IPS-20b (cell line): ENCODE results near the gene NAA16.
"Not testable (repeated sequence)": the region's sequence is repeated elsewhere in the genome, so short reads cannot be mapped to it uniquely, and the experiment has no call there.

Source experiments
- H3K27ac ChIP-seq: one replicate; pipeline ENCODE4 v1.5.1; 2013; ENCODE audit warnings: low read length
- H3K27me3 ChIP-seq: 2 replicates; pipeline ENCODE4 v1.6.1; 2013; ENCODE audit warnings: mild to moderate bottlenecking, low read length, inconsistent platforms; ENCODE audit not compliant: insufficient read depth
- H3K36me3 ChIP-seq: 2 replicates; pipeline ENCODE4 v1.6.1; 2013; ENCODE audit warnings: low read depth, mild to moderate bottlenecking, inconsistent platforms, low read length, moderate library complexity; ENCODE audit not compliant: insufficient read depth
- H3K4me1 ChIP-seq: 2 replicates; pipeline ENCODE4 v1.6.1; 2013; ENCODE audit warnings: mild to moderate bottlenecking, control low read depth, inconsistent platforms, low read length, moderate library complexity; ENCODE audit not compliant: insufficient read depth
- H3K4me3 ChIP-seq: 2 replicates; pipeline ENCODE4 v1.5.1; 2013; ENCODE audit warnings: mild to moderate bottlenecking, low read length, inconsistent platforms
- H3K9ac ChIP-seq: 2 replicates; pipeline ENCODE4 v1.6.1; 2013; ENCODE audit warnings: low read depth, mild to moderate bottlenecking, inconsistent platforms, low read length, moderate library complexity
- H3K9me3 ChIP-seq: 2 replicates; pipeline ENCODE4 v1.6.1; 2013; ENCODE audit warnings: mild to moderate bottlenecking, low read depth, low read length, inconsistent platforms; ENCODE audit not compliant: insufficient read depth

Gene NAA16

GRCh38 chr13:41418027-41418426, 107.0 kb downstream of the NAA16 start:
- Histone ChIP-seq H3K4me3 (no peak overlapping the region), H3K27ac (no peak overlapping the region), H3K9me3 (no peaks in the 10 kb centered on the region), H3K36me3 (no peaks in the 10 kb centered on the region), H3K27me3 (no peaks in the 10 kb centered on the region), H3K4me1 (no peaks in the 10 kb centered on the region), H3K9ac (no peak overlapping the region)

GRCh38 chr13:41418731-41419130, 107.7 kb downstream of the NAA16 start:
- H3K27ac ChIP-seq = no peak overlapping the region
- no peaks in the 10 kb centered on the region for H3K36me3 ChIP-seq
- no peaks in the 10 kb centered on the region for H3K4me1 ChIP-seq
- H3K4me3 ChIP-seq = no peak overlapping the region
- no peaks in the 10 kb centered on the region for H3K27me3 ChIP-seq
- H3K9ac ChIP-seq = no peak overlapping the region
- no peaks in the 10 kb centered on the region for H3K9me3 ChIP-seq

- H3K27me3 ChIP-seq = no peaks in the 10 kb centered on the region
- no peak overlapping the region for H3K27ac ChIP-seq
- H3K9ac ChIP-seq = no peak overlapping the region
- H3K4me1 ChIP-seq = no peaks in the 10 kb centered on the region
- no peak overlapping the region for H3K4me3 ChIP-seq
- H3K9me3 ChIP-seq = no peaks in the 10 kb centered on the region
- no peaks in the 10 kb centered on the region for H3K36me3 ChIP-seq
These were observed 108.1 kb downstream of the NAA16 start for GRCh38 chr13:41419206-41419605.

- Histone ChIP-seq H3K27me3 (no peaks in the 10 kb centered on the region), H3K36me3 (no peaks in the 10 kb centered on the region), H3K9me3 (no peaks in the 10 kb centered on the region), H3K4me1 (no peaks in the 10 kb centered on the region), H3K4me3 (no peak overlapping the region), H3K9ac (no peak overlapping the region), H3K27ac (no peak overlapping the region)
These were observed 109.1 kb downstream of the NAA16 start for GRCh38 chr13:41420146-41420545.

GRCh38 chr13:41421330-41421729, 110.3 kb downstream of the NAA16 start:
- not testable (repeated sequence) for H3K27me3 ChIP-seq, H3K4me3 ChIP-seq, H3K27ac ChIP-seq, H3K4me1 ChIP-seq, H3K9ac ChIP-seq, H3K36me3 ChIP-seq, H3K9me3 ChIP-seq

GRCh38 chr13:41421983-41422382, 110.9 kb downstream of the NAA16 start:
- not testable (repeated sequence) for H3K9me3 ChIP-seq, H3K9ac ChIP-seq, H3K27ac ChIP-seq, H3K27me3 ChIP-seq, H3K36me3 ChIP-seq, H3K4me3 ChIP-seq, H3K4me1 ChIP-seq

GRCh38 chr13:41423259-41423658, 112.2 kb downstream of the NAA16 start:
- H3K9ac ChIP-seq, H3K27ac ChIP-seq, H3K36me3 ChIP-seq, H3K27me3 ChIP-seq, H3K4me3 ChIP-seq, H3K4me1 ChIP-seq, H3K9me3 ChIP-seq: not testable (repeated sequence)

- not testable (repeated sequence) for H3K9ac ChIP-seq, H3K4me1 ChIP-seq, H3K27me3 ChIP-seq, H3K9me3 ChIP-seq, H3K27ac ChIP-seq, H3K4me3 ChIP-seq, H3K36me3 ChIP-seq
These were observed 113.6 kb downstream of the NAA16 start for GRCh38 chr13:41424675-41425074.

- no peak overlapping the region for H3K9ac ChIP-seq
- no peaks in the 10 kb centered on the region for H3K9me3 ChIP-seq
- no peak overlapping the region for H3K4me3 ChIP-seq
- no peaks in the 10 kb centered on the region for H3K4me1 ChIP-seq
- H3K36me3 ChIP-seq = no peaks in the 10 kb centered on the region
- peaks cover 7% of the 10 kb centered on the region; the same call in 1 of the 2 replicates for H3K27me3 ChIP-seq
- H3K27ac ChIP-seq = no peak overlapping the region
These were observed 115.0 kb downstream of the NAA16 start for GRCh38 chr13:41426047-41426446.
